Fibroblast of upper back skin (primary cell): ENCODE measurements around the gene RPS6KL1.

Source experiments
- DNase-seq: peaks from one replicate; pipeline ENCODE4 v3.0.0-alpha.2; 2013

Gene RPS6KL1

GRCh38 chr14:74922752-74923401 is at the start of gene RPS6KL1:
TSS of gene RPS6KL1 (minus strand) at chr14:74923260. CDS start at chr14:74921541, 1,719 bp downstream.
- peak; percentile 67 for DNase-seq

GRCh38 chr14:74968811-74969210 is 45.8 kb upstream of the RPS6KL1 start:
- no peak for DNase-seq

DNA sequence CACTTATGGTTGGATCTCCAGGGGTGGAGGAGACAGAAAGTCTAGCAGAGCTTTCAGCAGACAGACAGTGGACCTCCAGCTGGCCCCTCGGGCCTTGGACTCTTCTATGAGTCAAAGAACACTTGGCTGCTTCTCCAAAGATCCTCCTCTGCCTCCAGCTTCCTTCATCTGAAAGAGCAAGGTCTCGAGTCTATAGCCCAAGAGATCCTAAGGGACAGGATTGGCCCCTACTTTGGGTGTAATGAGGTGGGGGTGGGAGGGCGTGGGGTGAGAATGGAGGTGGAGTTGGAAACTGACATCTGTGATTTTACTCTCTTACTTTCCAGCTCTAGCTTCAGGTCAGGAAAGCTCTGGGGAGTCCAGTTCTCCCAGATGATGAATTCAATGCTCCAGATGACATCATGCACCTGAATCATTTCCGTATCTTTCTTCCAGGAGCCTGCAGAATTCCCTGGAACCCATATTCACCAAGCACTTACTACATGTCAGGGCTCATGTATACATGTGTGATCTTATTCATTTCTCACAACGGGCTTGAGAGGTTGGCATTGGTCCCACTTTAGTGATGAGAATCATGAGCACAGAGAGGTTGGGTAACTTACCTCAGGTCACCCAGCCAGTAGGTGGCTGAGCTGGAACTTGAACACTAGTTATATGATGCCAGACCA is 42.6 kb upstream of the RPS6KL1 start:
- peak; percentile 78 for DNase-seq

DNA sequence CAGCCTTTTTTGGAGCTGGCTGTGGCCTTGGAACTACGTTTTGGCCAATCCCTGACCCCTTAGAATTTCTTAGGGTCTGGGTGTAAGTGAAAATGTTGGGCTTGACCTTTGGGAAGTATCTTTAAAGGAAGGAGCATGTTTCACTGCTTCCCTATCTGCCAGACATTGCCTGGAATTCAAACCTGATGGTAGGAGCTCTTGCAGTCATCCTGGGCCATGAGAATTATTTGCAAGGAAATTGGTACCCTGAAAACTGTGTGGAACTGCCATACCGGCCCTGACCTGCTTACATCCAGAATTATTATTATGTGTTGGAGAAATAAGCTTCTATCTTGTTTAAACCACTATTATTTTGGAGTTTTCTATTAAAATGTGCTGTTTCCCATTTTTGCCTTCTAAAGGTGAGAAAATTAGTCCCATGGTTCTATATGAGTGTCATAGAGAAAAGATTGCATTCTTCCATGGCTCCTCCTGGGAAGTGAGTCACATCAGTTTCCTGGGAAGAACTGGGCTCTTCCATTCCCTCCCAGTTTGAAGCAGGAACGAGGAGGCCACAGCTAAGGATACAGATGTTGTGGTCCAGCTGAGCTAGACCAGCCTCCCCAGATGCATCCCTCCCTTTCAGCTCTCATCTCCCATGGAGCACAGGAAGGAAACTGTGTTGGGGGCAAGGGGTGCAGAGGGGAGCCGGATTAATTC is 41.9 kb upstream of the RPS6KL1 start:
- peak; percentile 67 for DNase-seq

DNA sequence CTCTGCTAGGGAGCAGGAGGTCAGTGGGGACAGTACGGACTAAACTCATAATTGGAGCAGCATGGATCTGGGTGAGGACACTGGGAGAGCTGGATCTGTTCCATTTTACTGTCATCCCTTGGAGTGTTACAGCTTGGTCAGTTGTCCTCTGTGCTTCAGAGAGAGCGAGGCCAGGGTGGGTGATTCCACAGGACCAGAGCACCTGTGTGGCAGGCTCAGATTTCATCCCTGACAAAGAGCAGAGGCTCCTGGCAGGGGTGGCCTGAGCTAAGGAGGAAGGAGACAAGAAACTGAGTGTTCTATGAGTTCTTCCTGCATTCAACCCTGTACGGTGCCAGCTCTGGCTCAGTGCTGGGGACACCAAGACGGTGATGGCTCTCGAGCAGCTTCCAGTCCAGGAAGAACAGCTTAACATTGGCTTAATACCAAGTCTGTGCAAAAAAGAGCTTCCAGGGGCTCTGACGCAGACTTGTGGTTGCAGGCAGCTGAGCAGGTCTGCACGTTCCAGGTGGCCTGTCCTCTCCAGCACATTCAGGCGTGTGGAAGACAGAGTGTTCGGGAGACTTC is 40.7 kb upstream of the RPS6KL1 start:
- DNase-seq: peak; percentile 78

GRCh38 chr14:74963178-74963704 is 40.2 kb upstream of the RPS6KL1 start:
- no peak for DNase-seq

- DNase-seq: no peak
These were observed 39.4 kb upstream of the RPS6KL1 start for GRCh38 chr14:74962493-74962892.

DNA sequence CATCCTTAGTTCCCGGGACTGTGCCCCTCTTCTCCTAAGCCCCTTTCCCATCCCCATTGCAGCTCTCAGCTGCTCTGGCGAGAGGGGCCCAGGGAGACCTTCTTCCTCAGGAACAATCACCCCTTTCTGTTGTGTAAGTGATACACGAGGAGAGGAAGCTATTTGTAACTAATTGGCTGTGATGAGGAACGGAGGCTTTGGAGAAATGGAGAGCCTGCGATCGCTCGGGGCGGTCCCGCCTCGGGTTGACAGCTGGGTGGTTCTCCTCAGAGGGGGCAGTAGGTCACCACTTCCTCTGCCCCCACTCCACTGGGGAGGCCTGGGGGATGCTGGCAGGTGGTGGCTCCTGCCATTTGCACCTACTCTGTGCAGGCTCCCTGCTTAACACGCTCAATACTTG is 39.0 kb upstream of the RPS6KL1 start:
- no peak for DNase-seq

- no peak for DNase-seq
These were observed 38.3 kb upstream of the RPS6KL1 start for GRCh38 chr14:74961238-74961911.

DNA sequence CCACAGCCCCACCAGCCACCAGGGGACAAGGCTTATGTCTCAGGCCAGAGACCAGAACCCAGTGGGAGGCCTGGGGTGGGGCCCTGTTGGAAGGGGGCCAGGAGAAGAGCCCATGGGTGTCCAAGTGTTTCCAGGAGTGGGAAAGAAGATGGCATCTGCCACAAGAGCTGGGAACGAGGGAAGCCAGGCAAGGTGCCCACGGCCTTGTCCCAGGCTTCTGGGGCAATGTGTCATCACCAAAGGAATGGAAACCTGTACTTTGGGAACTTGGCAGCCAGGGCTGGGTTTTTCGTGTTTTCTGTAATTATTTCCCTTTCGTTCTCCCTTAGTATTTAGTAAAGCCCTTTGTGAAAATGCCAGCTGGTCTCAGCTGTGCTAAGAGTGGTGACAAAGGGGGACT is 37.7 kb upstream of the RPS6KL1 start:
- DNase-seq: no peak

DNA sequence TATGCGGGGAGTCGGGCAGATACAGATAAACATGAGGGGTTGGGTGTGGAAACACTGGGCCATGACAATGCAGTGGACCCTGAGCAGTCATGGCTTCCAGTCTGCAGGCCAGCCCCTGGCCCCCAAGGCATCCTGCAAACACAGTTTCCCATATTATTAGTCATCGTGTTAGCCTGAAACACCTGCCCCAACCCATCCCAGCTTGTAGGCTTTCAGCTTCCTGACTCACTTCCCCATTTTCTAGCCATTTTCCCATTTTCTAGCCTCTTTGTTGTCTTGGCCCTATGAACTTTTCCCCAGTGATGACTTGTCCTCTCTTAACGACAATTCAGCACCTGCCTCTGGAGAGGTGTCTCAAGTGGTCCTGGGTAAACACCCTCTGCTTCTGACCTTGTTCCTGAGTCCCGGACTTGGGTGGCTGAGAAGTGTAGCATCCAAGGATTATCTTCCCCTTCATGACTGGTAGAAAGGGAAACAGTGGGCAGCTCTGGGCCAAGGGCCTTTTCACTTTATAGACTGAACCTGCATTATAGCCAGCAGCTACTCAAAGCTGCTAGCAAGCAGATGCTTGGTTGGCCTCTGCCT is 36.6 kb upstream of the RPS6KL1 start:
- DNase-seq: no peak

DNA sequence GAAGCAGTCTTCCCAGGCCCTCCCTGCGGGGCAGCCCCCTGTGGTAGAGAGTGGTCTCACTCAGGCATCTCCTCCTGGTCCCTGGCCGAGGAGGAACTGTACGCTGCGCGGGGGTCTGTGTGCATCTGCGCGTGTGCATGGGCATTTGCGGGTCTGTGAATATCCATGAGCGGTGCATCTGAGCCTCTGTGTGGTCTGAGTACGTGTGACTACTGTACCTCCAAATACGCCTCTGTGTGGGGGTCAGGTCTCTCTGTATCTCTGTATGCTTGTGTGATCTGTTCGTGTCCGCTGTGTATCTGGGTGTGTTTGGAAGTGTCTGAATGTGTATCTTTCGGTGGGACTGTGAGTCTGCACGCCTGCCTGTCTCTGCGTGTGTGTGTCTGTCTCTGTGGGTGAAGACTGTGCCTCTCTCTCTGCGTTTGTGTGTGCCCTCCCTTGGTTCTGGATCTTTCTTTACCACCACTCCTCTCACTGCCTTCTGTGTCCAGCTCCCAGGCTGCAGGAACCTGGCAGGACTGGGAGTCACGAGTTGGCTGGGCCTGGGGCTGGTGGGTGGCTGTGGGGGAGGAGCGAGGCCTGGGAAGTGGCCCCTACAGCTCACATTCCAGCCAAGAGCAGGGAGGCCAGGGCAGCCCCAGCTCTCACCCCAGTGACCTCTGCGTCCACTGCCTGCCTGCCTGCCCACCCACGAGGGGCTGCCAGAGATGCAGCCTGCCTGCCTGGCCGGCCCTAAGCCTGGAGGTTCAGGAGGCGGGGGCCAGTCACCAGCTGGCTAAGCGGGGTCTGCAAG is 33.4 kb upstream of the RPS6KL1 start:
- no peak for DNase-seq

DNA sequence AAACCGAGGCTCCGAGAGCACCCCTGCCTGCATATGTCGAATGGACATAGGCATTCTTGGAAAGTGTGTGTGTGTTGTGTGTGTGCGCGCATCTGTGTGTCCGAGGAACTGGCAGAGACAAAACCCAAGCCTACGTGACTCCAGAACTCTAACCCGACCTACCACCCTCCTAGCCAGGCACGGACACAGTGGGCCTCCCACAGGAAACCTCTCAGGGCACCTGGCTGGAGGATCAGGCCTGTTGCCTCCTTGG is 32.9 kb upstream of the RPS6KL1 start:
- no peak for DNase-seq

- peak; percentile 54 for DNase-seq
These were observed 32.4 kb upstream of the RPS6KL1 start, which contains the start of gene PGF for GRCh38 chr14:74955229-74956026. TSS of gene PGF (minus strand) at chr14:74955597. CDS start at chr14:74955242, 355 bp downstream.

DNA sequence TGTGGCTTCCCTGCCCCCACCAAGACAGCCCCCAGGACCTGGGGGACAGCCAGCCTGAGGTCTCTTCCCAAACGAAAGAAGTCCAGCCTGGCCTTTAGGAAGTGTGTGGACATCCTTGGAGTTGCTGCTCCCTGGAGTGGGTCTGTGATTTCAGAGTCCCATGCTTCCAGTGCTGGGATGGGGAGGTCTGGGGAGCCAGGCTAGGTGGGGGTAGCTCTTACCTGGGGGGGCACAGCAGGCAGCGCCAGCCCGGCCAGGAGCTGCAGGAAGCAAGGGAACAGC is 31.8 kb upstream of the RPS6KL1 start:
- no peak for DNase-seq

DNA sequence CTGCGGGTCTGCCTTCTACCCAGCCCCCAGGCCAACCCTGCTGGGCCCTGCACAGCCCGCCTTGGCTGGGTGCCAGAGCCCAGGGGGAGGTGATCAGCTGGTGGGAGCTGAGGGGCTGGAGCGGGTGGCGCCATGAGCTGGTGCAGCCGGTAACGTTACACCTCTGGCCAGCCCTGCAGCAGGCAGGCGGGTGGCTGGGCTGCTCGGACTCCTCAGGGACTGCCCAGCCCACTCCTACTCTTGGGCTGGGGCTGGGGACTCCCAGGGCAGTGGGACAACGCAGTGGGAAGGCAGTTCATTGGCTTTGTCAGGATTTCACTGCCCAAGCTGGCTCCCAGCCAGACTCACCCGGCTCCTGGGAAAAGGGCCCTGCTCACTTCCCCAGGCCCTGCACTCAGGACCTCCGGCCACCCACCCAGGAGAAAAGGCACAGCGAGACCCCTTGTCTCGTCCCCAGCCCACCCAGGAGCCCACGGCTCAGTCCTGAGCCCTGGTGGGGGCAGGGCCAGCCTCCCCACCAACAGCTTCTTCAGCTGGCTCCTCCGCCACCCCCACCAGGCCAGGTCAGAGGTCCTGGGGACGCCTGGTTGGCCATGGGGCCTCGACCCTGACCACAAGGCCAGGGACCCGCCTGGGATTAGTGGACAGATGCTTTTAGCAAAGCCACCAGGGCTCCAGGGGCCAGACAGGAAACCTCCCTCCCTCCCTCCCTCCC is 31.3 kb upstream of the RPS6KL1 start:
- no peak for DNase-seq

DNA sequence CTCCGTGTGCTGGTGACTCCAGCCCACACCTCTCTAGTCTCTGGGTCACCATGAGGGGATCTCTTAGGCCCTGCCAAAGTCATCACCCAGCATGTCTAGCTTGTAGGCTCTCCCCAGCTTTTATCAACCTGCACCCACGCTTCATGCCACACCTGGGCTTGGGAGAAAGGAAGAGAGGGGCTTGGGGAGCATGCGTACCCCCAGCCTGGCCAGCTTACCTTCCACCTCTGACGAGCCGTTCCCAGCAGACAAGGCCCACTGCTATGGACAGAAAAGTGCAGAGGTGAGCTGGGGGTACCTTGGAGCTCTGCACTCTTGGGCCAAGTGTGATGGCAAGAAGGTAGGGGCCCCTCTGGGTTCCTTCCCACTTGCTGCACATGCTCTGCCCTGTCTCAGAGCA is 30.6 kb upstream of the RPS6KL1 start:
- no peak for DNase-seq

DNA sequence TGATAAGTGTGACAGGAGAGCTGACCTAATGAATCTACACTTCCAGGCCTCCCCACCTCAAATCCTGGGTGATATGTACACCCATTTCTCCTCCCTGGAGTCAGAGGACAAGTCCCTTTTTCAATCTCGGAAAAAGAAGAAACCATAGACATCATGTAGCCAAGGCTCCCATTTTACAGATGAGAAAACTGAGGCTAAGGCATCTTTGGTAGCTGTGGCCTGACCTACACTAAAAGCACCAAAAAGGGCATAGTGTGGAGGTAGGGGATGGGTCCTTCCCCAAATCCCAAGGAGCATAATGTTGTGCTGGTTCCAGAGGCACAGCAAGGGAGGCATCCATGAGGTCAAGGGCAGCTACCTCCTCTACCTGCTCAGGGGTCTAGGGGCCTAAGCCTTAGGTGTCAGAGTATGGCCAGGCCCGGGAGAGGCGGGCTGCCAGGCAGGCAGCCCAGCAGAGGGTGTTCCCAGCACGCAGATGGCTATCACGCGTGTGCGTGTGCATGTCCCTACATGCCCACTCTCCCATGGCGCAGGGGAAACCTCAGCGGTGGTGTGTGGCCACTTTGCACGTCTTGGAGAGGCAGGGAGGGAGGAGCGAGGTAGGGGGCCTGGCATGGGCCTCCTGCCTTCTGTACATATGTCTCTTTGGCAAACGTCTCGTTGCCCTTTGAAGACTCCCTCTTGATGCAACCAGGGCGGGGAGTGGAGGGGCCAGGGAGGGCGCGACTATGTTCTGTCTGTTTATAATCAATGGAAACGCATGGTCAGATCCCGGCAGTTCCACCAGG is 29.8 kb upstream of the RPS6KL1 start:
- peak; percentile 39 for DNase-seq

DNA sequence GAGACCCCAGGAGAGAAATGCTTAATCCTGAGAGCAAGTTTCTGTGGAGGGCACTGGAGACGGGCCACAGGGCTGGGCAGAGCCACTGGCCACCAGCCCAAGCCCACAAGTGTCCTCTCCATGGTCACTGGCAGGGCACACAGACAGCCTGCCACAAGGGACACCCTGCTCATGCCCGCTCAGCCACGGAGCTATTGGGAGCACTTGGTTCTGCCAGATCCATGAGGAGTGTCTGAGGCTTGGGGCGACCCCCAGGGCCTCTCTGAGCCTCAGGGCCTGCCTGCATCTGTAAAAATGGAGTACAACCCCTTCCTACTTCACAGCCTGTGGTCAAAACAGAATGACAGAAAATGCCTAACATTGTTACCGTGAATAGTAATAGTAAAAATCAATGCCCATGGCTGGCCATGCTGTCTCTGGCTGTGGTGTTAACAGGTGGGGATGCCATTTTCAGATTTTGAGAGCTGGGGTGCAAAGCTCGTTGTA is 29.2 kb upstream of the RPS6KL1 start:
- no peak for DNase-seq
